K562 (cell line): ENCODE results near the gene NEB. TPM values are rescaled to one million over a fixed set of nuclear protein-coding genes. Genes with fewer than 3 reads are reported as not detected.
A peak's percentile ranks its signal among the peaks of the same experiment; 100 is the strongest.

ENCODE experiments used
- ATAC-seq: fragments of 200-7000 bp; cut with Tn5 transposase; 3 replicates; pipeline ENCODE4 v1.9.1; 2020; ENCODE audit warnings: moderate library complexity
- BruUV-seq: library from RNA; stranded (reverse); fragments of 400-500 nt; replicated peaks from 2 replicates; lab custom pipeline; 2021; lab: Mats Ljungman, UMichigan
- CTCF ChIA-PET: fragments of 300-600 bp; formaldehyde crosslinking; extraction: SDS; loops from one replicate; lab custom pipeline; 2021; ENCODE audit warnings: low intra/inter-chr PET ratio; lab: Yijun Ruan, JAX
- POLR2A ChIA-PET: fragments of 300-600, 350-650 bp; sonication (Branson Sonifier 250); formaldehyde crosslinking; extraction: SDS; loops from one replicate; lab custom pipeline; 2021; ENCODE audit warnings: antibody characterized with exemption, inconsistent platforms; lab: Yijun Ruan, JAX
- DNase-seq, 4 experiments: peaks; one replicate each; pipeline versions ENCODE4 v3.0.0 to v3.0.0-alpha.2; 2011 to 2018; ENCODE audit warnings: low spot score in 3 of 4, mixed read lengths in 3 of 4; ENCODE audit errors: extremely low read depth in 1 of 4
- FAIRE-seq: peaks from 2 replicates; lab custom pipeline; 2011; peaks lifted over from hg19 to GRCh38; lab: Jason Lieb, UNC
- H2AFZ ChIP-seq: 2 replicates; pipeline ENCODE4 v1.6.0; 2011; ENCODE audit warnings: low read depth, low read length, control low read depth, inconsistent platforms
- H3K27ac ChIP-seq: fragments of 200-600 bp; 3 replicates; pipeline ENCODE4 v1.8.0; 2011; ENCODE audit warnings: low read depth, mild to moderate bottlenecking, control low read depth, inconsistent platforms, low read length, moderate library complexity, mixed read lengths; ENCODE audit errors: extremely low read depth
- H3K27me3 ChIP-seq, 2 experiments: fragments of 300-600 bp in 1 of 2; 2 replicates in 1 of 2; 3 replicates in 1 of 2; pipeline versions ENCODE4 v1.6.0 to v1.8.0; 2011; ENCODE audit warnings: inconsistent platforms in 2 of 2, low read length in 2 of 2, mild to moderate bottlenecking in 1 of 2, mixed read lengths in 1 of 2, moderate library complexity in 1 of 2; ENCODE audit not compliant: control insufficient read depth in 2 of 2, insufficient read depth in 2 of 2
- H3K36me3 ChIP-seq: fragments of 300-600 bp; 3 replicates; pipeline ENCODE4 v1.8.0; 2011; ENCODE audit warnings: mild to moderate bottlenecking, low read length, inconsistent platforms; ENCODE audit not compliant: control insufficient read depth, insufficient read depth
- H3K4me1 ChIP-seq, 2 experiments: fragments of 200-600 bp in 1 of 2; replicated peaks in 1 of 2; 2 replicates in 1 of 2; 3 replicates in 1 of 2; pipeline versions ENCODE4 v1.5.1 to v1.8.0; 2011; ENCODE audit warnings: inconsistent platforms in 2 of 2, low read length in 2 of 2, mild to moderate bottlenecking in 1 of 2, mixed read lengths in 1 of 2, moderate library complexity in 1 of 2; ENCODE audit not compliant: control insufficient read depth in 2 of 2, insufficient read depth in 2 of 2
- H3K4me2 ChIP-seq: 2 replicates; pipeline ENCODE4 v1.6.1; 2011; ENCODE audit warnings: low read length, control low read depth, inconsistent platforms, mixed read lengths; ENCODE audit not compliant: insufficient read depth
- H3K4me3 ChIP-seq: fragments of 200-600 bp; sonication (generic), shearing (Covaris generic); 2 replicates; pipeline ENCODE4 v1.5.1; 2016; ENCODE audit warnings: control low read depth, inconsistent platforms
- H3K79me2 ChIP-seq: fragments of 200-600 bp; 3 replicates; pipeline ENCODE4 v1.8.0; 2011; ENCODE audit warnings: low read length, inconsistent platforms; ENCODE audit not compliant: control insufficient read depth, insufficient read depth
- H3K9ac ChIP-seq, 2 experiments: 2 replicates each; pipeline versions ENCODE4 v1.6.0 to v1.6.1; 2011; ENCODE audit warnings: low read depth in 2 of 2, low read length in 2 of 2, control low read depth in 1 of 2, inconsistent platforms in 1 of 2, mild to moderate bottlenecking in 1 of 2, mixed read lengths in 1 of 2; ENCODE audit not compliant: insufficient read depth in 1 of 2
- H3K9me1 ChIP-seq: one replicate; pipeline ENCODE4 v1.6.0; 2011; ENCODE audit warnings: inconsistent platforms, mild to moderate bottlenecking, low read length, moderate library complexity; ENCODE audit not compliant: control insufficient read depth, insufficient read depth
- H3K9me3 ChIP-seq: replicated peaks from 2 replicates; pipeline ENCODE4 v1.5.1; 2011; ENCODE audit warnings: low read depth, low read length, inconsistent platforms; ENCODE audit not compliant: control insufficient read depth, insufficient read depth
- H4K20me1 ChIP-seq: replicated peaks from 2 replicates; pipeline ENCODE4 v1.6.1; 2011; ENCODE audit warnings: low read length, inconsistent platforms, mixed read lengths; ENCODE audit not compliant: control insufficient read depth, insufficient read depth
- ARNT ChIP-seq, 2 experiments: fragments of 450-650 bp; IDR thresholded peaks; 2 replicates each; pipeline ENCODE4 v1.6.1; 2016; ENCODE audit warnings: mild to moderate bottlenecking in 1 of 2
- CHD2 ChIP-seq: IDR thresholded peaks from 2 replicates; pipeline ENCODE4 v1.6.1; 2011; ENCODE audit warnings: low read depth, low read length
- DDX20 ChIP-seq: fragments of 450-650 bp; IDR thresholded peaks from 2 replicates; pipeline ENCODE4 v1.6.1; 2016; ENCODE audit warnings: missing genetic modification characterization, low read depth, mild to moderate bottlenecking, missing compliant biosample characterization, moderate library complexity
- DLX4 ChIP-seq: fragments of 250-450 bp; sonication (Bioruptor Pico); IDR thresholded peaks from 2 replicates; pipeline ENCODE4 v1.6.1; 2021; ENCODE audit warnings: mild to moderate bottlenecking
- EP400 ChIP-seq: fragments of 450-650 bp; IDR thresholded peaks from 2 replicates; pipeline ENCODE4 v1.6.1; 2017; ENCODE audit warnings: antibody characterized with exemption, mild to moderate bottlenecking, moderate library complexity
- HNRNPLL ChIP-seq: fragments of 200-400 bp; formaldehyde crosslinking; IDR thresholded peaks from 2 replicates; pipeline ENCODE4 v1.6.1; 2017; ENCODE audit warnings: low read length, low read depth, mild to moderate bottlenecking; ENCODE audit not compliant: poor library complexity, severe bottlenecking
- HSF4 ChIP-seq: fragments of 250-450 bp; sonication (Bioruptor Pico); IDR thresholded peaks from 2 replicates; pipeline ENCODE4 v2.1.2; 2022; ENCODE audit warnings: mild to moderate bottlenecking, moderate library complexity, borderline replicate concordance
- ID3 ChIP-seq, 2 experiments: fragments of 250-450 bp in 1 of 2; fragments of 450-650 bp in 1 of 2; sonication (Bioruptor Pico) in 1 of 2; IDR thresholded peaks; 2 replicates each; pipeline versions ENCODE4 v1.6.1 to v1.8.0; 2016 to 2021; ENCODE audit warnings: mild to moderate bottlenecking in 2 of 2, moderate library complexity in 2 of 2, missing compliant biosample characterization in 1 of 2, missing genetic modification characterization in 1 of 2
- JUNB ChIP-seq: fragments of 450-650 bp; formaldehyde crosslinking; conservative IDR thresholded peaks from 2 replicates; pipeline ENCODE4 v1.4.0; 2020; ENCODE audit warnings: mild to moderate bottlenecking
- NCOA6 ChIP-seq: fragments of 450-650 bp; IDR thresholded peaks from 2 replicates; pipeline ENCODE4 v1.6.1; 2017; ENCODE audit warnings: mild to moderate bottlenecking
- NFXL1 ChIP-seq: fragments of 450-650 bp; formaldehyde crosslinking; IDR thresholded peaks from 2 replicates; pipeline ENCODE4 v1.4.0; 2021; ENCODE audit warnings: mild to moderate bottlenecking
- NR1H2 ChIP-seq: sonication (generic); formaldehyde crosslinking; IDR thresholded peaks from 2 replicates; pipeline ENCODE4 v1.4.0; 2020; ENCODE audit warnings: mild to moderate bottlenecking, missing genetic modification reagents
- PHB ChIP-seq: fragments of 250-450 bp; sonication (Bioruptor Pico); IDR thresholded peaks from 2 replicates; pipeline ENCODE4 v1.5.0; 2021
- POLR2H ChIP-seq: IDR thresholded peaks from 2 replicates; pipeline ENCODE4 v1.6.1; 2016; ENCODE audit warnings: missing genetic modification characterization, low read depth, mild to moderate bottlenecking, control low read depth, missing compliant biosample characterization, moderate library complexity
- RAD51 ChIP-seq: fragments of 450-650 bp; IDR thresholded peaks from 2 replicates; pipeline ENCODE4 v1.7.1; 2016; ENCODE audit warnings: low read depth, mild to moderate bottlenecking, borderline replicate concordance
- RFX5 ChIP-seq: IDR thresholded peaks from 2 replicates; pipeline ENCODE4 v1.6.1; 2011; ENCODE audit warnings: low read depth, mild to moderate bottlenecking, improper control_type of control experiment, low read length
- SNAPC5 ChIP-seq: fragments of 250-450 bp; sonication (Bioruptor Pico); IDR thresholded peaks from 2 replicates; pipeline ENCODE4 v1.8.0; 2021; ENCODE audit warnings: moderate library complexity, mild to moderate bottlenecking, inconsistent platforms
- SP2 ChIP-seq: IDR thresholded peaks from 2 replicates; pipeline ENCODE4 v1.6.1; 2011; ENCODE audit warnings: mild to moderate bottlenecking, low read depth, low read length, moderate library complexity; ENCODE audit not compliant: poor library complexity, severe bottlenecking; ENCODE audit errors: extremely low read depth
- SREBF1 ChIP-seq: fragments of 150-350 bp; IDR thresholded peaks from 2 replicates; pipeline ENCODE4 v1.6.1; 2014; ENCODE audit warnings: antibody characterized with exemption, low read depth, low read length, borderline replicate concordance
- ZFP1 ChIP-seq: fragments of 450-650 bp; formaldehyde crosslinking; IDR thresholded peaks from 2 replicates; pipeline ENCODE4 v1.4.0; 2020; ENCODE audit warnings: mild to moderate bottlenecking, mixed read lengths
- ZNF699 ChIP-seq: fragments of 250-450 bp; sonication (Bioruptor Pico); IDR thresholded peaks from 2 replicates; pipeline ENCODE4 v1.8.0; 2021; ENCODE audit warnings: mild to moderate bottlenecking, moderate library complexity; ENCODE audit not compliant: insufficient replicate concordance
- WGBS: fragments of 100-300 bp; shearing (Covaris generic); methylation state at CpG from one replicate; pipeline ENCODE4 v1.1.6; 2016; ENCODE audit warnings: low coverage, mixed read lengths; ENCODE audit not compliant: insufficient coverage; ENCODE audit errors: missing lambda C conversion rate; 5-methylcytosine and 5-hydroxymethylcytosine counted together
- in situ Hi-C: fragments of 300-500 bp; cut with MboI; formaldehyde crosslinking; loops from 4 replicates; pipeline ENCODE4 v1.15.0; 2018; ENCODE audit warnings: inconsistent platforms, mixed read lengths
- intact Hi-C: fragments of 100-400 bp; cut with micrococcal nuclease; formaldehyde crosslinking; loops from 2 replicates; pipeline ENCODE4 v1.14.2; 2022
- polyA plus RNA-seq, 8 experiments: library from polyadenylated mRNA; depleted of rRNA in 4 of 8; stranded (reverse) in 5 of 8; unstranded in 3 of 8; fragments of >200 nt; fragmentation: Nextera tagmentation in 2 of 8; fragmentation: Illumina TruSeq in 1 of 8; extraction: Ambion mirVana in 2 of 8; extraction: Trizol in 1 of 8; gene quantifications; 2 replicates each; pipeline versions ENCODE4 v1.2.1 to v1.2.3, GENCODE V29; 2011 to 2014; ENCODE audit warnings: inconsistent platforms in 1 of 8, missing spikeins in 1 of 8
- total RNA-seq, 7 experiments: library from RNA; depleted of rRNA in 6 of 7; stranded (reverse); fragments of >200 nt in 6 of 7; fragmentation: Illumina TruSeq in 2 of 7; extraction: Trizol in 2 of 7; gene quantifications; 2 replicates each; pipeline versions ENCODE4 v1.2.1 to v1.2.3, GENCODE V29; 2011 to 2021; ENCODE audit warnings: low replicate concordance in 1 of 7
- TF ChIP-seq, protein P1 (sequence below): fragments of 250-450 bp; sonication (Bioruptor Pico); IDR thresholded peaks from 2 replicates; pipeline ENCODE4 v1.5.0; 2021

Gene NEB
- total and polyA plus RNA-seq, 9 of the 15 experiments (the other 6 are each of a cell fraction or from before 2014, with no cell fraction given), result 1.7 to 3.8 (median 2.9) TPM

DNA sequence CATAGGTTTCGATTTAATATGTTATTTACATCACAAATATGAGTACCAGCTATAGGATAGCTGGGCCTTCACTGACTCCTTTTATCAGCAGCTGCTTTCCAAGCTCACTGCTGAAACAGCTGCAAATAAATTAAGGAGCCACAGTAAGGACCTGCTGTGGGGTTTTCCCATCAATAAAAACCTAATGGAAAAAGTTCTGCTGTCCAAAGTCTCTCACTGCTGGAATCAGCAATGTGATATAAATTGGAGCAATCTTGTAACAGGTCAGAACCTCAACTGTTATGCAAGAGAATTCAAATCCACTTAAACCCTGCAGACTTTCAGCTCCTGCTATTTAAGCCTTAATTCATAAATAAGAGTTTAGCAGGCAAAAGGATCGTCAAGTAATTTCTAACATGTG, 61.3 kb downstream of the NEB start (continued):
- TF ChIP-seq RFX5 (no peak), JUNB (no peak), RAD51 (no peak), NR1H2 (CRISPR knock-in tag) (no peak)

- in situ Hi-C loops, result no loop called here
- Histone ChIP-seq H3K9me1 (no peaks in the 10 kb centered on the region), H3K27me3 (no peaks in the 10 kb centered on the region), H3K27ac (no peak overlapping the region), H3K9ac (no peak overlapping the region), H3K4me2 (no peak overlapping the region), H3K9me3 (no peaks in the 10 kb centered on the region), H2AFZ (no peak overlapping the region), H3K36me3 (no peaks in the 10 kb centered on the region), H3K79me2 (no peaks in the 10 kb centered on the region), H3K4me1 (peaks cover 0 to 26% of the 10 kb centered on the region in 2 experiments; a peak in 4 of 5 replicates), H3K4me3 (no peak overlapping the region), H4K20me1 (no peaks in the 10 kb centered on the region)
- WGBS, result 40% methylated on average over 5 of the region's 5 CpGs
- DNase-seq (no peak), ATAC-seq (peak; percentile 47), FAIRE-seq (no peak)
- POLR2A ChIA-PET, result no interaction called here
- CTCF ChIA-PET, result no interaction called here
- BruUV-seq, result no TSS peak
- intact Hi-C loops, result no loop called here
- TF ChIP-seq, protein P1, sequence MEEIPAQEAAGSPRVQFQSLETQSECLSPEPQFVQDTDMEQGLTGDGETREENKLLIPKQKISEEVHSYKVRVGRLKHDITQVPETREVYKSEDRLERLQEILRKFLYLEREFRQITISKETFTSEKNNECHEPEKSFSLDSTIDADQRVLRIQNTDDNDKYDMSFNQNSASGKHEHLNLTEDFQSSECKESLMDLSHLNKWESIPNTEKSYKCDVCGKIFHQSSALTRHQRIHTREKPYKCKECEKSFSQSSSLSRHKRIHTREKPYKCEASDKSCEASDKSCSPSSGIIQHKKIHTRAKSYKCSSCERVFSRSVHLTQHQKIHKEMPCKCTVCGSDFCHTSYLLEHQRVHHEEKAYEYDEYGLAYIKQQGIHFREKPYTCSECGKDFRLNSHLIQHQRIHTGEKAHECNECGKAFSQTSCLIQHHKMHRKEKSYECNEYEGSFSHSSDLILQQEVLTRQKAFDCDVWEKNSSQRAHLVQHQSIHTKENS, result no peak
- TF ChIP-seq SREBF1, result no peak
- peak; percentile 36; the same call in 1 of the 2 replicates for TF ChIP-seq EP400
- no peak for TF ChIP-seq ZNF699 (CRISPR knock-in tag)
- TF ChIP-seq ZFP1 (CRISPR knock-in tag), result no peak
- TF ChIP-seq DDX20 (tag), result peak; percentile 46; the same call in 1 of the 2 replicates
- no peak for TF ChIP-seq ID3 (CRISPR knock-in tag; IDR thresholded peaks at IDR 0.05)
- TF ChIP-seq ID3 (tag; IDR thresholded peaks at IDR 0.05), result no peak
- TF ChIP-seq PHB (CRISPR knock-in tag), result no peak
- no peak for TF ChIP-seq HNRNPLL
- peak; percentile 84; the same call in 1 of the 2 replicates for TF ChIP-seq HSF4
- peak; percentile 66; the same call in 1 of the 2 replicates for TF ChIP-seq POLR2H (tag)
- TF ChIP-seq SNAPC5 (CRISPR knock-in tag), result no peak
- no peak for TF ChIP-seq NFXL1 (CRISPR knock-in tag)
- TF ChIP-seq SP2, result no peak
- no peak for TF ChIP-seq ARNT (IDR thresholded peaks at IDR 0.05)
- TF ChIP-seq CHD2, result no peak
- TF ChIP-seq DLX4 (CRISPR knock-in tag), result no peak
- no peak for TF ChIP-seq NCOA6
Measured at GRCh38 chr2:151672277-151672676, 62.0 kb downstream of the NEB start.
